Central memory CD8-positive, alpha-beta T cell (primary cell): ENCODE results near the gene RNF32.
A peak's percentile ranks its signal among the peaks of the same experiment; 100 is the strongest.
"Not testable (repeated sequence)": the region's sequence is repeated elsewhere in the genome, so short reads cannot be mapped to it uniquely, and the experiment has no call there.

Experiments
- ATAC-seq: fragments of 150-1000 bp; cut with Tn5 transposase; replicated peaks from 2 replicates; pipeline ENCODE4 v1.10.0; 2022; ENCODE audit warnings: mild to moderate bottlenecking, moderate FRiP score, moderate number of reproducible peaks; ENCODE audit not compliant: poor library complexity, severe bottlenecking; ENCODE audit errors: extremely low read depth
- DNase-seq, 2 donors: peaks; one replicate each; pipeline ENCODE4 v3.0.0; 2021; ENCODE audit warnings: low spot score in 2 of 2
- H3K27ac Mint-ChIP-seq: one replicate; pipeline ENCODE4 v1.8.0; 2022; ENCODE audit warnings: low read depth, mild to moderate bottlenecking, moderate library complexity, mixed read lengths
- H3K27me3 Mint-ChIP-seq: one replicate; pipeline ENCODE4 v1.8.0; 2022; ENCODE audit warnings: mixed read lengths
- H3K36me3 Mint-ChIP-seq: one replicate; pipeline ENCODE4 v1.8.0; 2022; ENCODE audit warnings: mild to moderate bottlenecking, moderate library complexity, mixed read lengths; ENCODE audit not compliant: insufficient read depth
- H3K4me1 Mint-ChIP-seq: one replicate; pipeline ENCODE4 v1.8.0; 2022; ENCODE audit warnings: mixed read lengths
- H3K4me3 Mint-ChIP-seq: one replicate; pipeline ENCODE4 v1.8.0; 2022; ENCODE audit warnings: mild to moderate bottlenecking, moderate library complexity, mixed read lengths
- H3K9me3 Mint-ChIP-seq: one replicate; pipeline ENCODE4 v1.8.0; 2022; ENCODE audit warnings: mixed read lengths

RNF32 gene

DNA sequence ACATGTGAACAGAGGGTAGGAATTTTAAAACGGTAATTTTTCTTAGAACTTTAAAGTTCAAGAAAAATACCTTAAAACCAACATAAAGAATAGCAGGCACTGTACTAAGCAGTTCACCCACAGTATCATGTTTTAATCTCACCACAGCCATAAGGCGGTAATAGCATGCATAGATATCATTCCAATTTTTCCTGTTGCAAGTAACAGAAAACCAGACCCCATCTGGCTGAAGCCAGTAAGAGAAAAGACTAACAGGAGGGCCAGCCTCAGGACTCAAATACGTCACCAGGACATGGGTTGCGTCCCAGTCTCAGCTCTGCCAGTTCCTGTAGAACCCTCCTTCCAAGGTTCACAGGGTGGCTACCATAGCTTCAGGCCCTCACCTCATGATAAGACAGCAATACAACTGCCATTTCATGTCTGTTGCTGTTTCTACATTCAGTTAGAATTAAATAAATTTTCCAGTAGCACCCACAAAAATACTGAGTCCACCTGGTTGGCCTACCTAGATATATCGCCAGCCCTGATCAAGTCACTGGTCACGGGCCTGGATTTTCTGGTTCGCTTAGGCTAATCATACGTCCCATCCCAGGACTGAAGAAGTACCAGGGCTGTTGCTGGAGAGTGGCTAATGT lies 2.0 kb upstream of the RNF32 start:
- H3K36me3 Mint-ChIP-seq = no peaks in the 10 kb centered on the region
- H3K4me3 Mint-ChIP-seq = no peak overlapping the region
- peaks cover 7% of the 10 kb centered on the region for H3K4me1 Mint-ChIP-seq
- DNase-seq = no peak
- H3K27ac Mint-ChIP-seq = no peak overlapping the region
- H3K9me3 Mint-ChIP-seq = peaks cover 7% of the 10 kb centered on the region
- H3K27me3 Mint-ChIP-seq = peaks cover 49% of the 10 kb centered on the region
- no peak for ATAC-seq

DNA sequence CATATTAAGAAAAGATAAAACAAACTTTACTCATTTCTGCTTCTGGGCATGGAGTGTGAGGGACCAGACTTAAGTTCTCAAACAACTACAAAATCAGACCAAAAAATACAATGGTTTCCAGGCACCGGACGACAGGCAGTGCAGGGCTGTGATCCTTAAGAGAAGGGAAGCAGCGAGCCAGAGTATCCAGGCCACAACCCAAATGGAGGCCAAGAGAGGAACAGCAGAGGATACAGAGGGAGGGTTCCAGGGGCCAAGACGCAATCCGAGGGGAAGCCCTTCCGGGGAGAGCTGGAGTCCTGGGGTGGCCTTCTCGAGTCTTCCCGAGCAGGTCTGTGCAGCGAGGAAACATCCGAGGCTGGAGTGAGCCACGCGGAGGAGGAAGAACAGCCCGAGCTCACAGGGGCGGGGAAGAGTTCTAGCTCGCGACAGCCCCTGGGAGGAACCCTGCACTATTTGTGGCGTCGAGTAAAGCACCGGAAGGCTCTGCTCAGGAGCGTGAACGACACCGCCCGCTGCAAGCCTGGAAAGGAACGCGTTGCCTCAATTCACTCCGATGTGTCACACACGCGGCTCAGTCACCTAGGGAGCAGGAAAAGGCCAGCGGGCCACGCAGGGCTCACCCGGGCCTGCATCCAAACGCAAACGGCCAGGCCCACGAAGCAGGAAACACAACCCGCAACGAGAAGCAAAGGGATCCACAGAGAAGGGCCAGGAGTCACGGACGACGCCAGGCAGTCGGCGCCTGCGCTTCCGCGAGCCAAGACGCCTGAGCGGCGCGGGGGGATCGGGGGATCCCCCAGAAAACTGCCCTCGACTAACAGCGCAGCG lies 933 bp upstream of the RNF32 start:
- H3K27ac Mint-ChIP-seq = peak overlapping the region; percentile 71
- peak; percentile 6 for ATAC-seq
- peaks cover 44% of the 10 kb centered on the region for H3K27me3 Mint-ChIP-seq

GRCh38 chr7:156640949-156641485 lies 443 bp downstream of the RNF32 start:
- Mint-ChIP-seq H3K27me3 (peaks cover 39% of the 10 kb centered on the region), H3K4me3 (peak overlapping the region; percentile 77), H3K9me3 (peaks cover 7% of the 10 kb centered on the region), H3K27ac (peak overlapping the region; percentile 71), H3K36me3 (no peaks in the 10 kb centered on the region), H3K4me1 (peaks cover 7% of the 10 kb centered on the region)
- ATAC-seq = peak; percentile 70
- DNase-seq = no peak

More for the DNA sequence above, 933 bp upstream of the RNF32 start:
- DNase-seq = no peak
- Mint-ChIP-seq H3K4me3 (peak overlapping the region; percentile 77), H3K4me1 (peaks cover 7% of the 10 kb centered on the region), H3K36me3 (no peaks in the 10 kb centered on the region), H3K9me3 (peaks cover 7% of the 10 kb centered on the region)

DNA sequence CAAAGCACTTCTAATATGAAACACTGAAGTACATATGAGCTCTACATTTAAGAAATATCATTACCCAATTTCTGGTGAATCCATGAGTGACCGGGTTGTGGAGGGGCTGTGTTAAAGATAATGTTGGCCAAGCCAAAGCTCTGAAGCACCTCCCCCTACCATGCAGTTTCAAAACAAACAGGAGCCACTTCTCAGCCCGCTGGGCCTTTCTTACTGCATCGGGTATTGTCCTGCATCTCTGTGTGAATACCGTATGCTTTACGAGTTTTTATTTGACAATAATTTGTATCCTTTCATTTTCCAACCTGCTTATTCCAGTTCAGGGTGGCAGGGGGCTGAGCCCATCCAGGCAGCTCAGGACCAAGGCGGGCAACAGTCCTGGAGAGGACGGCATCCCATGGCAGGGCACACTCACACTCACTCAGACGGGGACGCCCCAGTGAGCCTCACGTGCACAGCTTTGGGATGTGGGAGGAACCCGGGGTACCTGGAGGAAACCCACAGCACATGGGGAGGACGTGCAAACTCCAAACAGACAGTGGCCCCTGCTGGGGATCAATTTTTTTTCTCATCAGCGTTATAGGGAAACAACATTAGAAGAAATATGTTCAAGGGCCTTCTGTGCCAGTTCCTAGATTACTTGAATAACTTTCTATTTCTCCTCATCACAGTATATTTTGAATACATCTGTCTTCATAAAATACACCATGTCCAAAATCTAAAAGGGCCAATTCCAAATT lies 1.9 kb downstream of the RNF32 start:
- Mint-ChIP-seq H3K4me1 (peaks cover 7% of the 10 kb centered on the region), H3K4me3 (no peak overlapping the region), H3K27ac (no peak overlapping the region), H3K9me3 (peaks cover 7% of the 10 kb centered on the region), H3K36me3 (no peaks in the 10 kb centered on the region), H3K27me3 (peaks cover 31% of the 10 kb centered on the region)
- no peak for DNase-seq
- ATAC-seq = no peak

DNA sequence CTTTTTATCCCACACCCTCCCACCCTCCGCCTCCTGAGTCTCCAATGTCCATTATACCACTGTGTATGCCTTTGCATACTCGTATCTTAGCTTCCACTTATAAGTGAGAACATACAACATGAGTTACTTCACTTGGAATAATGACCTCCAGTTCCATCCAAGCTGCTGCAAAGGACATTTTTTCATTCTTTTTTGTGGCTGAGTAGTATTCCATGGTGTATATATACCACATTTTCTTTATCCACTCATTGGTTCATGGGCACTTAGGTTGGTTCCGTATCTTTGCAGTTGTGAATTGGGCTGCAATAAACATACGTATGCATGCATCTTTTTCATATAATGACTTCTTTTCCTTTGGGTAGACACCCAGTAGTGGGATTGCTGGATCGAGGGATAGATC lies 6.8 kb downstream of the RNF32 start:
- not testable (repeated sequence) for H3K4me3 Mint-ChIP-seq, DNase-seq, H3K4me1 Mint-ChIP-seq, H3K27ac Mint-ChIP-seq, H3K36me3 Mint-ChIP-seq, ATAC-seq, H3K9me3 Mint-ChIP-seq
- peaks cover 52% of the 10 kb centered on the region for H3K27me3 Mint-ChIP-seq

GRCh38 chr7:156650042-156650441 lies 9.5 kb downstream of the RNF32 start:
- no peak for ATAC-seq
- no peak overlapping the region for H3K4me3 Mint-ChIP-seq
- no peak overlapping the region for H3K27ac Mint-ChIP-seq
- peaks cover 68% of the 10 kb centered on the region for H3K27me3 Mint-ChIP-seq
- DNase-seq = no peak
- H3K9me3 Mint-ChIP-seq = no peaks in the 10 kb centered on the region
- H3K4me1 Mint-ChIP-seq = no peaks in the 10 kb centered on the region
- no peaks in the 10 kb centered on the region for H3K36me3 Mint-ChIP-seq

DNA sequence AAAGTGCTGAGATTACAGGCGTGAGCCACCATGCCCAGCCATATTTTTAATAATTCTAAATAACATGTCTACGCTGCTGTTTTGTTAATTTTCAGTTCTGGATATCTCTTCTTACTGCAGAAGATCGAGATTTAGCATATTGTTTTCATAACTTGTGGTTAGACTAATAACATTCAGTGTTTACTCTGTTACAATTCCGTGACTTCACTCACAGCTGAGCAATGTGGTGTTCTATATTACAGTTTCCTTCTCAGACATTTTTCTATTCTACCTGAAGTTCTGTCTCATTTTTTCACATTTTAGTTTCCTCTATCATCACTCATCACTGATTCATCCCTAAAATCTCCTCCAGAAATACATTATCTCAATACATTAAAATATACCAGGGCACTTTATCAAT lies 10.9 kb downstream of the RNF32 start:
- H3K36me3 Mint-ChIP-seq = no peaks in the 10 kb centered on the region
- H3K27me3 Mint-ChIP-seq = peaks cover 68% of the 10 kb centered on the region
- H3K4me1 Mint-ChIP-seq = no peaks in the 10 kb centered on the region
- no peaks in the 10 kb centered on the region for H3K9me3 Mint-ChIP-seq
- no peak overlapping the region for H3K4me3 Mint-ChIP-seq
- ATAC-seq = no peak
- H3K27ac Mint-ChIP-seq = no peak overlapping the region
- no peak for DNase-seq

- ATAC-seq (no peak), DNase-seq (no peak)
- H3K27ac Mint-ChIP-seq = no peak overlapping the region
- H3K27me3 Mint-ChIP-seq = peaks cover 76% of the 10 kb centered on the region
- H3K4me1 Mint-ChIP-seq = no peaks in the 10 kb centered on the region
- no peaks in the 10 kb centered on the region for H3K9me3 Mint-ChIP-seq
- no peaks in the 10 kb centered on the region for H3K36me3 Mint-ChIP-seq
- H3K4me3 Mint-ChIP-seq = no peak overlapping the region
Measured at GRCh38 chr7:156652886-156653568, 12.5 kb downstream of the RNF32 start.

GRCh38 chr7:156654511-156655234 lies 14.1 kb downstream of the RNF32 start:
- H3K4me1 Mint-ChIP-seq = no peaks in the 10 kb centered on the region
- no peaks in the 10 kb centered on the region for H3K9me3 Mint-ChIP-seq
- peaks cover 77% of the 10 kb centered on the region for H3K27me3 Mint-ChIP-seq
- H3K4me3 Mint-ChIP-seq = no peak overlapping the region
- H3K36me3 Mint-ChIP-seq = no peaks in the 10 kb centered on the region
- DNase-seq = no peak
- no peak for ATAC-seq
- H3K27ac Mint-ChIP-seq = no peak overlapping the region

- H3K4me3 Mint-ChIP-seq = no peak overlapping the region
- no peaks in the 10 kb centered on the region for H3K4me1 Mint-ChIP-seq
- no peaks in the 10 kb centered on the region for H3K9me3 Mint-ChIP-seq
- DNase-seq (no peak), ATAC-seq (no peak)
- H3K27me3 Mint-ChIP-seq = peaks cover 77% of the 10 kb centered on the region
- H3K27ac Mint-ChIP-seq = no peak overlapping the region
- H3K36me3 Mint-ChIP-seq = no peaks in the 10 kb centered on the region
Measured at GRCh38 chr7:156655251-156655650, 14.7 kb downstream of the RNF32 start.

- ATAC-seq (no peak), DNase-seq (no peak)
- Mint-ChIP-seq H3K36me3 (no peaks in the 10 kb centered on the region), H3K27me3 (peaks cover 75% of the 10 kb centered on the region), H3K4me1 (no peaks in the 10 kb centered on the region), H3K9me3 (no peaks in the 10 kb centered on the region), H3K4me3 (no peak overlapping the region), H3K27ac (no peak overlapping the region)
Measured at GRCh38 chr7:156655983-156656382, 15.4 kb downstream of the RNF32 start.

- ATAC-seq = no peak
- no peak for DNase-seq
Measured at GRCh38 chr7:156656598-156656997, 16.0 kb downstream of the RNF32 start.

More at GRCh38 chr7:156656598-156656997, 16.0 kb downstream of the RNF32 start:
- Mint-ChIP-seq H3K27ac (no peak overlapping the region), H3K4me1 (no peaks in the 10 kb centered on the region), H3K36me3 (no peaks in the 10 kb centered on the region), H3K9me3 (no peaks in the 10 kb centered on the region), H3K27me3 (peaks cover 69% of the 10 kb centered on the region), H3K4me3 (no peak overlapping the region)
